ENCODE results near the gene RASL12.
"Not testable (repeated sequence)": the region's sequence is repeated elsewhere in the genome, so short reads cannot be mapped to it uniquely, and the experiment has no call there.

Gene RASL12

DNA sequence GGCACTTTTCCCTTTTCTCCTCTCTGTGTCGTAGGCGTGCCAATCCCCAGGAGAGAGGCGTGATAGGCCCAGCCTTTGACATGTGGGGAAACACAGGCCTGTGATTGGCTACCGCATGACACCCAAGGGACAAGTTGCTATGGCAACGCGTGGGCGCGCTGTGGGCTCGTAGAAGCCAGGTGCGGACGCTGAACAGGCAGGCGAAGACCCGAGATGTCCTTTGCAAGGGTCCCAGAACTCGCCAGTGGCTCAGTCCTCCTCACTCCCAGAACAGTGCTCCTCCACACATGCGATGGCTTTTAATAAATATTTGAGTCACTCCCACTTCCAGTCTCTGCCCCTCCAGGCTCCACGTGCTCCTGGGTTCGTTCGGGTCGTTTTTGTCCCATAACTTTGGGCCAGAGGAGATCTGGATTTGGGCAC lies 18.4 kb downstream of the RASL12 start:
- H3K4me3 ChIP-seq (ENCODE audit: low read length) = peak overlapping the region; percentile 72
- H3K9me3 ChIP-seq (ENCODE audit: control insufficient read depth, low read length) = no peaks in the 10 kb centered on the region
- peak; percentile 97 for DNase-seq (ENCODE audit: low read depth)
- H3K27me3 ChIP-seq (replicated peaks; ENCODE audit: control insufficient read depth, insufficient read depth, low read length) = no peaks in the 10 kb centered on the region
- H3K4me1 ChIP-seq (ENCODE audit: control insufficient read depth, insufficient read depth, low read length) = peaks cover 5% of the 10 kb centered on the region
- H3K36me3 ChIP-seq (ENCODE audit: control insufficient read depth, insufficient read depth, low read length, severe bottlenecking) = no peaks in the 10 kb centered on the region
- H3K9ac ChIP-seq (ENCODE audit: low read length) = no peak overlapping the region

DNA sequence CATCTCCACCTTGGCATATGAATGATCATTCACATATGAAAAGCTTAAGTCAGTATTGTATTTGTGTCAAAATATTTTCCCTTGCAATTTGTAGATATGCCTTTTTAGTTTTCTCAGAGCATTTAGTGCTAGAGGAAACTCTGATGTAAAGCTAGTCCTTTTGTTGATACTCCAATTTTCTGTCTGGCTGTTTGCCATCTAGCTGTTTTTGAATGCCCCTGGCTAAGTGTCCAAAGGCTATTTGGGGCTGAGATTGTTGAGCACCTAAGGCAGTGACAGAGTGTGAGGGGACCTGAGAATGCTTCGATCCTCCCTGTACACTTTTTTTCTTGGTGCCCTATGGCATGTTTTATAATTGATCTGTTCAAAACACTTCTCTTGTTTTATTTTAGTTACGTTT lies 19.6 kb downstream of the RASL12 start:
- no peak for DNase-seq (ENCODE audit: low read depth)
- Histone ChIP-seq H3K9ac (ENCODE audit: low read length) (no peak overlapping the region), H3K4me3 (ENCODE audit: low read length) (no peak overlapping the region), H3K27me3 (replicated peaks; ENCODE audit: control insufficient read depth, insufficient read depth, low read length) (no peaks in the 10 kb centered on the region), H3K36me3 (ENCODE audit: control insufficient read depth, insufficient read depth, low read length, severe bottlenecking) (no peaks in the 10 kb centered on the region), H3K4me1 (ENCODE audit: control insufficient read depth, insufficient read depth, low read length) (peaks cover 10% of the 10 kb centered on the region), H3K9me3 (ENCODE audit: control insufficient read depth, low read length) (no peaks in the 10 kb centered on the region)

DNA sequence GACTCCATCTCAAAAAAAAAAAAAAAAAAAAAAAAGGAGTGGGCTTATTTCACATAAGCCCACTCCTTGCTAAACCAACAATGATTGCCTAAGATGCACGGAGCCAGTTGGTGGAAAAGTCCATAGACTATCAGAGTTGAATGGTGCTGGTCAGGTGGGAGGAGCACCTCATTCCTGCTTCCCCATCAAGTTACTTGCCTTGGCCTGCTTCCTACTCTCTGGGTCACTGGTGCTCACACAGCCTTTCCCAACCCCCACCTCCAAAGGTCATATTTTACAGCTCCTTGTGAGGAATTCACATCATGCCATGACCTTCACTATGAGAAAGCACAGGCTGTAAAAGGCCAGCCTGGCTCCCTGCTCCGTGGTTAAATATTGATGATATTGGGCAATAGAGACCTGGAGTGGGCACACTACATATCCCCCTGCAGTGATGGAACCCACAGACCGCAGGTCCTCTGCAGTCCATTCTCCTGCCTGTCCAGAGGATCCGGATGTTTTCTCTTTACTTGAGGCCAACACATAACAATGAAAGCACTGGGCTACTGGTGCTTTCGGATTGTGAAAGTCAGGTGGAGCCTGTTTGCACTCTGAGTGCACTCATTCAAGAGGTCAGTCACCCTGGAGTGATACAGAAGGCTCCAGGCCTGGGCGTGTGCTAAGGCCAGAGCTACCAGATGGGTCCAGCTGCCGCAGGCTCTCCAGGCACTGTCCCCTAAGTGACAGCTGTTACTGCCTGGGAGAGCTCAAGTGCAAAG lies 22.9 kb downstream of the RASL12 start, which contains the start of gene SLC51B:
TSS of gene SLC51B (plus strand) at position 664 of the 758 bp plus-strand sequence. CDS start 4,618 bp downstream, outside the sequence.
- Histone ChIP-seq H3K4me3 (ENCODE audit: low read length) (no peak within 1 kb of the TSS), H3K4me1 (ENCODE audit: control insufficient read depth, insufficient read depth, low read length) (peaks cover 10% of the 10 kb centered on the region), H3K9me3 (ENCODE audit: control insufficient read depth, low read length) (no peaks in the 10 kb centered on the region), H3K27me3 (replicated peaks; ENCODE audit: control insufficient read depth, insufficient read depth, low read length) (no peaks in the 10 kb centered on the region), H3K9ac (ENCODE audit: low read length) (no peak within 1 kb of the TSS), H3K36me3 (ENCODE audit: control insufficient read depth, insufficient read depth, low read length, severe bottlenecking) (no peaks in the 10 kb centered on the region)
- DNase-seq (ENCODE audit: low read depth) = no peak

DNA sequence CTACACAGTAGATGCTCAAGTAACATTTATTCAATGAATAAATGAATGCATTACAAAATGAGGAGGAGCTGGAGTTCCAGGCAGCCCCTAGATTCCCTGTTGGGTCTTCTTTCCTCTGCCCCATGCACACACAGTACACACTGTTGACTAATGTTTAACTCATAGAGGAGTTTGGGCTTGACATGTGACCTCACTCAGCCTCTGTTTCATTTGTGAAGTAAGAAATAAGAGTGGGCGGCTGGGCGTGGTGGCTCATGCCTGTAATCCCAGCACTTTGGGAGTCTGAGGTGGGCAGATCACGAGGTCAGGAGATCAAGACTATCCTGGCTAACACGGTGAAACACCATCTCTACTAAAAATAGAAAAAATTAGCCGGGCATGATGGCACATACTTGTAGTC lies 23.6 kb downstream of the RASL12 start:
- not testable (repeated sequence) for H3K9ac ChIP-seq (ENCODE audit: low read length); H3K27me3 ChIP-seq (replicated peaks; ENCODE audit: control insufficient read depth, insufficient read depth, low read length); H3K9me3 ChIP-seq (ENCODE audit: control insufficient read depth, low read length); H3K4me3 ChIP-seq (ENCODE audit: low read length); H3K4me1 ChIP-seq (ENCODE audit: control insufficient read depth, insufficient read depth, low read length); H3K36me3 ChIP-seq (ENCODE audit: control insufficient read depth, insufficient read depth, low read length, severe bottlenecking)
- peak; percentile 43 for DNase-seq (ENCODE audit: low read depth)

DNA sequence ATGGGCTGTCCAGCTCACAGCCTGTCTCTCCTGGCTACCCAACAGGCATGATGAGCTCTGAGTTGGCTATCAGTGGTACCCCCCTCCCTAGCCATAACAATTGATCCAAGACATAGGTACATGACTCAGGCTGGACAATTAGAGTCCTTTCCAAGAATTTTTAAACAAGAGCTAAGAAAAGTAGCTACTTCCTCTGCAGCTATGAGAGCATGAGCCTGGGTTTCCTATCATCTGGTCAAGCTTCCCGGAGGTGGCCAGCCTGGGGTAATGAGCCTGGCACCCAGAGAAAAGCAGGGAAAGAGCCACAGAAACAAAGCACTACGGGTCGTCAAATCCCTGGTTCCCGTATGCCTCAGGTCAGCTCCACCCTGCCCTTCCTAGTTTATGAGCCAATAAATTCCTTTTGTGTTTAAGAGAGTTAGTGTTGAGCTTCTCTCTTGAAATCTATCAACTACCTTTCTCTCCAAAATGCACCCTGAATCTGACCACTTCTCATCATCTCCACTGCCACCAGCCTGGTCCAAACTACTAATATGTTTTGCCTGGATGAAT lies 24.9 kb downstream of the RASL12 start:
- peaks cover 5% of the 10 kb centered on the region for H3K4me1 ChIP-seq (ENCODE audit: control insufficient read depth, insufficient read depth, low read length)
- DNase-seq (ENCODE audit: low read depth) = no peak
- H3K4me3 ChIP-seq (ENCODE audit: low read length) = no peak overlapping the region
- no peaks in the 10 kb centered on the region for H3K36me3 ChIP-seq (ENCODE audit: control insufficient read depth, insufficient read depth, low read length, severe bottlenecking)
- H3K9ac ChIP-seq (ENCODE audit: low read length) = no peak overlapping the region
- no peaks in the 10 kb centered on the region for H3K9me3 ChIP-seq (ENCODE audit: control insufficient read depth, low read length)
- no peaks in the 10 kb centered on the region for H3K27me3 ChIP-seq (replicated peaks; ENCODE audit: control insufficient read depth, insufficient read depth, low read length)

DNA sequence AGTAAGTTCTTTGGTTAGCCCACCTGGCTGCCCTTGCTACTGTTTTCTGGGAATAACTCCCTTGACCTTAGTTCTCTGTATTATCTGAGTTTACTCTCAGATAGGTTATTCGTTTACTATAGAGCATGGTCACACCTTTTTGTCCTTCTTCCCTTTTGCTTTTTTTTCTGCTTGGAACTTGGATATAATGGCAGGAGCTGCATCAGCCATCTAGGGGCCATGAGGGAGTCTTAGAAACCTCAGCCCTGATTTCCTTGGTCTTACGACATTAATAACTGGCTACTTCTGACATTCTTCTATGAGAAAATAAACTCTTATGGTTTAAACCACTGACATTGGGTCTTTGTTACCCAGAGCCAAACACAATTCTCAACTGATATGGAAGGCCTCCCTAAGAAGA lies 26.0 kb downstream of the RASL12 start:
- Histone ChIP-seq H3K4me3 (ENCODE audit: low read length) (no peak overlapping the region), H3K36me3 (ENCODE audit: control insufficient read depth, insufficient read depth, low read length, severe bottlenecking) (no peaks in the 10 kb centered on the region), H3K27me3 (replicated peaks; ENCODE audit: control insufficient read depth, insufficient read depth, low read length) (no peaks in the 10 kb centered on the region), H3K9ac (ENCODE audit: low read length) (no peak overlapping the region), H3K9me3 (ENCODE audit: control insufficient read depth, low read length) (no peaks in the 10 kb centered on the region), H3K4me1 (ENCODE audit: control insufficient read depth, insufficient read depth, low read length) (peaks cover 5% of the 10 kb centered on the region)
- DNase-seq (ENCODE audit: low read depth) = no peak

DNA sequence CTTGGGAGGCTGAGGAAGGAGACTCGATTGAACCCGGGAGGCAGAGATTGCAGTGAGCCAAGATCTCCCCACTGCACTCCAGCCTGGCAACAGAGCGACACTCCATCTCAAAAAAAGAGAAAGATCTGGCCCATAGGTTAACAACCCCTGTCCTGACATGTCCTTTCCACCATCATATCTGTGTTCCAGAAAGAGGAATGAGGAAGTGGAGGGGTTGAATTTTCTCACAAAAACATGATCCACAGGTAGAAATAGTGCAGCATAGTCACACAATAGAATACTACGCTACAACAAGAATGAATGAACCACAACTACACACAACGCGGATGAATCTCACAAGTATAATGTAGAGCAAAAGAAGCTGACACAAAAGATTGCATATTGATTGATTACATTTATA lies 27.3 kb downstream of the RASL12 start:
- Histone ChIP-seq H3K36me3 (ENCODE audit: control insufficient read depth, insufficient read depth, low read length, severe bottlenecking) (no peaks in the 10 kb centered on the region), H3K9me3 (ENCODE audit: control insufficient read depth, low read length) (no peaks in the 10 kb centered on the region), H3K27me3 (replicated peaks; ENCODE audit: control insufficient read depth, insufficient read depth, low read length) (no peaks in the 10 kb centered on the region), H3K9ac (ENCODE audit: low read length) (no peak overlapping the region), H3K4me3 (ENCODE audit: low read length) (no peak overlapping the region), H3K4me1 (ENCODE audit: control insufficient read depth, insufficient read depth, low read length) (peaks cover 5% of the 10 kb centered on the region)
- DNase-seq (ENCODE audit: low read depth) = no peak

DNA sequence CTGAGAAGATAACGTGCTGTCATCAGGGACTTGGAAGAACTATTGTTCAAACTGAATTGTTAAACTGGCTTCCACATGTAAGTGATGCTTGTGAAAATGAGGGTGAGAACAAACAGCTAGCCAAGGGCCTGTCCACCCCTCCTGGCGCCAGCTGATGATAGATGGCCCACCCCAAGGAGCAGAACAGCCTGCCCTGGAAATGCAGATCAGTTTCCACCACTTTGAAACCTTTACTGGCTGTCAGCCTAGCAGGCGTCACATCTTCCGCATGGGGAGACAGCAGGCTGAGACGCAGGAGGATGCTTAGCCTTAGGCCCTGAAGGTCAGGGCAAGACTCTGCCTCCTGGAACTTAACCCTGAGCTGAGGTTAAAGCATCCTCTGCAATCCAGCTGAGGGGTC lies 29.0 kb downstream of the RASL12 start:
- no peak for DNase-seq (ENCODE audit: low read depth)
- Histone ChIP-seq H3K9ac (ENCODE audit: low read length) (no peak overlapping the region), H3K4me1 (ENCODE audit: control insufficient read depth, insufficient read depth, low read length) (peaks cover 2% of the 10 kb centered on the region), H3K9me3 (ENCODE audit: control insufficient read depth, low read length) (no peaks in the 10 kb centered on the region), H3K27me3 (replicated peaks; ENCODE audit: control insufficient read depth, insufficient read depth, low read length) (no peaks in the 10 kb centered on the region), H3K4me3 (ENCODE audit: low read length) (no peak overlapping the region), H3K36me3 (ENCODE audit: control insufficient read depth, insufficient read depth, low read length, severe bottlenecking) (no peaks in the 10 kb centered on the region)

DNA sequence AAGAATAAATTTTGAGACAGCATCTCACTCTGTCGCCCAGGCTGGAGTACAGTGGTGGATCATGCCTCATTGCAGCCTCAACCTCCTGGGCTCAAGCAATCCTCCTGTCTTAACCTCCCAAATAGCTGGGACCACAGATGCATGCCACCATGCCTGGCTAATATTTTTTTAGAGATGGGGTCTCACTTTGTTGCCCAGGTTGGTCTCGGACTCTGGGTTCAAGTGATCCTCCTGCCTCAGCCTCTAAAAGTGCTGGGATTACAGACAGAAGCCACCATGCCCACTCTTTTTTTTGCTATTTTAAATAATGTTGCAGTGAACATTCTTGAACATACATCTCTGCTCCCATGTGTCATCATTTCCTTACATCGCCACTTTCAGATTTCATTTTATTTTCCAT lies 29.4 kb downstream of the RASL12 start:
- H3K9me3 ChIP-seq (ENCODE audit: control insufficient read depth, low read length) = no peaks in the 10 kb centered on the region
- no peaks in the 10 kb centered on the region for H3K27me3 ChIP-seq (replicated peaks; ENCODE audit: control insufficient read depth, insufficient read depth, low read length)
- H3K4me1 ChIP-seq (ENCODE audit: control insufficient read depth, insufficient read depth, low read length) = peaks cover 3% of the 10 kb centered on the region
- H3K36me3 ChIP-seq (ENCODE audit: control insufficient read depth, insufficient read depth, low read length, severe bottlenecking) = no peaks in the 10 kb centered on the region
- H3K9ac ChIP-seq (ENCODE audit: low read length) = no peak overlapping the region
- no peak overlapping the region for H3K4me3 ChIP-seq (ENCODE audit: low read length)
- no peak for DNase-seq (ENCODE audit: low read depth)

DNA sequence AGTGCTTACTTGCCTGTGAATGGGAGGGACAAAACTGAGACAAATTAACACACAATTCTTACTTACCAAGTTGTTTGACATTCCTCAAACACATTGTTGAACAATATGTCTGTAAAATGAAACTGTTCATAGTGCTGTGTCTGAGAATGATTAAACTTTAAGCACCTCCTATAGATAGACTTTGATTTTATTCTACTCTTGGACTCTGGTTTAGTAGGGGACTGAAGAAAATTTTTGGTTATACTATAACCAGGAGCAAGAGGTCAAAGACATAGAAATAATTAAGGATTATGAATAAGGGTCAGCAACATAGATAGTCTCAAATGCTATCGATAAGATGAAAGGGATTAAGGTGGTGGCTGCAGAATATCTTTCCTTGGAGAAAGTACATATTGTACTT lies 30.5 kb downstream of the RASL12 start:
- no peak overlapping the region for H3K9ac ChIP-seq (ENCODE audit: low read length)

DNA sequence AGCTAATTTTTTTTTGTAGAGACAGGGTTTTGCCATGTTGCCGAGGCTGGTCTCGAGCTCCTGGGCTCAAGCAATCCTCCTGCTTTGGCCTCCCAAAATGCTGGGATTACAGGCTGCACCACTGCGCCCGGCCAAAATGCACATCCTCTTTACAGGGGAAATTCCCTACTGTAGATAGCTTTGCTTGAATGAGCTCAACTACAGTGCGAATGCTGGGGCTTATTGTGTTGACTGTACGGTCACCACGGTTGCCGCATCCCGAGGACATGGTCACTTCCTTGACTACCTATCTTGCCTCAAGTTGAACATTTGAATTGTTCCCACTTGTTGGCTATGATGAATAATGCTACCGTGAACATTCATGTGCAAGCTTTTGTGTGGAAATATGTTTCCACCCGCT lies 33.1 kb downstream of the RASL12 start:
- H3K9me3 ChIP-seq (ENCODE audit: control insufficient read depth, low read length) = no peaks in the 10 kb centered on the region
- H3K4me3 ChIP-seq (ENCODE audit: low read length) = no peak overlapping the region
- DNase-seq (ENCODE audit: low read depth) = no peak
- no peak overlapping the region for H3K9ac ChIP-seq (ENCODE audit: low read length)
- H3K27me3 ChIP-seq (replicated peaks; ENCODE audit: control insufficient read depth, insufficient read depth, low read length) = no peaks in the 10 kb centered on the region
- peaks cover 3% of the 10 kb centered on the region for H3K4me1 ChIP-seq (ENCODE audit: control insufficient read depth, insufficient read depth, low read length)
- no peaks in the 10 kb centered on the region for H3K36me3 ChIP-seq (ENCODE audit: control insufficient read depth, insufficient read depth, low read length, severe bottlenecking)

More for the DNA sequence above, 30.5 kb downstream of the RASL12 start:
- Histone ChIP-seq H3K9me3 (ENCODE audit: control insufficient read depth, low read length) (no peaks in the 10 kb centered on the region), H3K27me3 (replicated peaks; ENCODE audit: control insufficient read depth, insufficient read depth, low read length) (no peaks in the 10 kb centered on the region), H3K4me3 (ENCODE audit: low read length) (no peak overlapping the region), H3K36me3 (ENCODE audit: control insufficient read depth, insufficient read depth, low read length, severe bottlenecking) (no peaks in the 10 kb centered on the region), H3K4me1 (ENCODE audit: control insufficient read depth, insufficient read depth, low read length) (peaks cover 3% of the 10 kb centered on the region)
- no peak for DNase-seq (ENCODE audit: low read depth)

Measured in adipocyte (in vitro differentiated cells).